GM21528 (cell line): ENCODE data around the gene ASB13.

Source experiments
- ATAC-seq: cut with Tn5 transposase; IDR thresholded peaks from one replicate; pipeline ENCODE4 v1.9.1; 2021; ENCODE audit warnings: mild to moderate bottlenecking, moderate library complexity; ENCODE audit not compliant: unreplicated experiment, low FRiP score

Gene ASB13

GRCh38 chr10:5670662-5671375, 4.4 kb upstream of the ASB13 start:
- ATAC-seq: no peak

- no peak for ATAC-seq
These were observed 3.2 kb upstream of the ASB13 start for GRCh38 chr10:5669604-5670003.

DNA sequence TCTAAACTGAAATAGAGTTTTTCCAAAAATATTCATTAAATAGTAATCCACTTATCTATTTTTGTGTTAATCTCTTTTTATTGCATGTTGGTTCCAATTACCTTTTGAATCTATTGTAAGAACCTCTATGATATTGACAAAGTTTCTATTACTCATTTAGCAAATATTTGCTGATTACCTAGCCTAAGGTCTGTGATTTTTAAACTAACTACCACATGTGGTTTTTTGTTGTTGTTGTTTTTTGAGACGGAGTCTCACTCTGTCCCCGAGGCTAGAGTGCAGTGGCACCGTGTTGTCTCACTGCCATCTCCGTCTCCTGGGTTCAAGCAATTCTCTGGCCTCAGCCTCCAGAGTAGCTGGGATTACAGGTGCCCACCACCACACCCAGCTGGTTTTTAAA, 2.0 kb upstream of the ASB13 start:
- ATAC-seq: no peak

GRCh38 chr10:5666841-5667630, 641 bp upstream of the ASB13 start:
- ATAC-seq: no peak

DNA sequence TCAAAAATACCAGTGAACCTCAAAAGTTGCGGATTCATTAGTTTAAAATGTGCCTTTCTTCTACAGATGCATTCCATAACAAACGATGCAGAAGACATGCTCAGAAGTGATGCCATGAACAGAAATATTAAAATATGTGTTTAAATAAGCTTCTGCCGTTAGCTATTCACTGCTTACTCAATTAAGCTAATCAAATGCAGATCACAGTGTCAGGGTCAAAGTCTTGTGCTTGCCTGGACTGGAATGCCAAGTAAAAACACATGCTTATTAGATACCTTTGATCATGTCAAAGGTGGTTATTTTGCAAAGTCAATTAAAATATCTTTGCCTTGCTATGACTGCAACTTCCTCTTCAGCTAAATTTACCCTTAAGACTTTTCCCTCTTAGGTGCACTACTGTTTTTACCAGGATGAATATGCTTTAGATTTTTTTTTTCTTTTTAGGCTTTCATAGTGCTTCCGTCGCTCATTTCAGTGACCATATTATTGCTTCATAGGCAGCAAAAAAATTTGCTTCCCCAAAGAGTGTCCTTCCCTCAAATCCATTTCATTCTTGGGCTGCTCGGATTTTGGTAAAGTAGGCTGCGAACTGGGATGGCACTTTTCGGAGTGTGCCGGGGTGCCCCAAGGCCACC, 905 bp downstream of the ASB13 start:
- no peak for ATAC-seq

DNA sequence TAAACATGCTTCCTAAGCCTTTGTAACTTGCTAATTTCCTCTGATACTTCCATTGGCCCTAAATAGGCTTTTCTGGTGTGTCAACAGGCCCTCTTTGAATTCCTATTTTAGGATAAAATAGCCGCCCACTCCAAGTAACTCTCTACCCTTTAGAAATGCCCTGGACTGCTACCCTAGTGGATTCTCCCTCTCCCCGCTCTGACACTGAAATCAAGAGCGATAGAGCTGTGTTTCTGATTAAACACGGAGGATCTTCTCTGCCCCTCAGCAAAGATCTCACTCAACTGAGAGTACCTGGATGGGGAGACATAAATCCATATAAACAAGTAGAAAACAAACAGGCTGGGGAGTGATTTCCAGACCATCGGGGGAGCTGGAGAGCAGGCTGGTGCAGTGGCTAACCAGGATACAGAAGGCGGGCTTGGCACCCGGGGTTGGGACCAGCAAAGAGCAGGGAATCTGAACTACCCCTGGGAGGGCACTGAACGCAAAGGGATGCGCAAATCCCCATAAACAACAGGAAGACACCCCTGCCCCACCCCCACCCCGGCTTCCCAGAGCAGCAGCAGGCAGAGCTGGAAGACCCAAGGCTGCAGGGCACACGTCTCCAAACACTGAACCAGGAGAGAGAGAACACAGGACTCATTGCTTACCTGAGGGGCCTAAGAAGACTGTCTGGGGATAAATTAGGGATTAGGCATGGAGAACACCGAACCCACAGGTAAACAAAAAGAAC, 2.5 kb downstream of the ASB13 start:
- no peak for ATAC-seq

DNA sequence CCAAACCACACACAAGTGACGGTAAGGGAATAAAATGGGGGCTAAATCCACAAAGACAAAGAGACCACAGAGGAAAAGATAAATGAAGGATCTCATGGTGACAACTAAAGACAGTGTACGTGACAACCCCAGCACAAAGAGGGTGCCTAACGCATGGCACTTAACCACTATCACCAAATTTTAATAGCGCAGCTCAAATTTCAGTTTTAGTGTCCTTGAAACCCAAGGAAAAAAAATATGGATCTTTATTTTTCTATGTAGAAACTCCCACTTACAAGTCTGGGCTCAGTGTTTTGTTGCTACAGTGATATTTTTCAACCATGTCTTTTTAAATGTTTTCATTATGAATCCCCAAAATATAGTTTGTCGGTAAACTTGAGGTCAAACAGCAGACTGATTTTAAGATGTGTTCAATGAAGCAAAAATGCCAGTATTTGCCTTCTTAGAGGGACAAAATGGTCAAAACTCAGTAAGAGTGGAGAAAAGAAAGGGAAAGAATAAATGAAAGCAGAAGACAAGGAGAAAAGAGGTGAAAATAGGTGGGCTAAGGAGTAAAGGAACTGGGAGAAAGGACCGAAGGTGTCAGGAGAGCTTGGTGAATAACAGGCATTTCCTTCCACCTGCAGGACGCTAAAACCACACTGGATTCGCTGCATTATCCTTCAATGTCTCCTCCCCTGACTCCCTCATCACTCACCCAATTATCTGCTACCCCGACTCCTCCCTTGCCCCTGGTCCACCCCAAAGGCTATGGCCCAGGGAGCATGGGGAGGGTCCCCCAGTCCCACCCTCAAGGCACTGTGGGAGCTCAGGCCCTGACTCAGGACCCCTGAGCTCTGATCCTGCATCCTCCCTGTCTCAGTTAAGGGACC, 3.5 kb downstream of the ASB13 start:
- ATAC-seq: no peak

- no peak for ATAC-seq
These were observed 5.4 kb downstream of the ASB13 start for GRCh38 chr10:5661043-5661442.

DNA sequence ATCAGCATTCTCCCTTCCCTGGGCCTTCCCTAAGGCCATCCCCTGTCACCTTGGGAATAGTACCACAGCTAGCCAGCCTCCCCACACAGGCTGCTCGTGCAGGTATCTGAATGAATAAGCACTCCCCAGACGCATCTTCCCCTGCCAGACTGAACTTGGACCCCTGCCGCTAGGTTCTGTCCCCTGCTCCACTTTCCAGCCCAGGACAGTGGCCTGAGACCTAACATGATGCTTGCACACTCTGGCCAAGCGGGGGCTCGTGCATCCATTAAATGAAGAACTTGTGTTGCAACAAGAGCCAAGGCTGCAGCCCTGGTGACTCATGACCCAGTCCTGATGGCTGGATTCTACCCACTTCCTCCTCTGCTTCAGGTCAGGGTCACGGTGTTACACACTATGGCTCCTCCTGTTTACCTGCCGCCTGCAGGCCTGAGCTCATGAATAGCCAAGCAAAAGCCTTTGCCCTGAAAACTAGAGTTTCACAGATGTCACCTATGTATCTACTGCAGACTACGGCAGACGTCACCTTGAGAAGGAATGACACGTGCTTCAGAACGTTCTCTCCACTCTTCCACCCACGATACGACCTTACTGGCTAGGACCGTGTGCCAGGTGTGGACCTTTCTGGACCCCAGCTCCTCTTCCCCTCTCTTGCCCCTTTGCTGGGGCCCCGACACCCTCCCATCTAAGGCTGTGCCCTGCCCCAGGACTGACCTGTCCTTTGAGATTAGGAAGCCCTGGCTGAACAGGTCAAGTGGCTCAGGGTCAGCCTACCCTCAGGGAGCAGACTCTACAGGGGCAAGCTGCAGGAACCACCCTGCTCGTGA, 6.5 kb downstream of the ASB13 start:
- no peak for ATAC-seq

- no peak for ATAC-seq
These were observed 7.3 kb downstream of the ASB13 start for GRCh38 chr10:5658871-5659618.

- ATAC-seq: no peak
These were observed 9.4 kb downstream of the ASB13 start for GRCh38 chr10:5656737-5657579.

GRCh38 chr10:5655121-5655520, 11.3 kb downstream of the ASB13 start:
- ATAC-seq: no peak

DNA sequence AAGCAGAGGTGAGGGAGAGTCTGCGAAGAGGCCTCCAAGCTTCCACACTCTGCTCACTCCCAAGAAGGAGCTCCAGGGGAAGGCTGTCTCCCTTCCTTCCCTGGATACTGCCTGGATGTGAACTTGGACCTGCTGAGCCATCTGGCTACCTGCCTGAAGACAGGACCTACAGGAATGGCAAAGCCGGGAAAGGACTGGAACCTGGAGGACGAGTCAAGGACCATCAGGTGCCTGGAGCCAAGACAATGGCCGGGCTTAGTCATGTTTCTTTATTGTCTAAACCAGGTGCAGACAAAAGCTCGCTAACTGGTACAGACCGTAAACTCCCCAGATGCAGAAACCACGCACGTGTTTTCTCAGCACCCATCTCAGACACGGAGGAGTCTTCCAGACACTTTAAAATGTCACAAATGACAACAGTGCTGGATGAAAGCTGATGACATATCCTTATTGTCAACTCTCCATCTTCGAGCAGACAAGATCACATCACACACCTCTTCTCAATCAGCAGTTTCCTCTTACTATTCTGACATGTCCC, 12.1 kb downstream of the ASB13 start:
- ATAC-seq: no peak

DNA sequence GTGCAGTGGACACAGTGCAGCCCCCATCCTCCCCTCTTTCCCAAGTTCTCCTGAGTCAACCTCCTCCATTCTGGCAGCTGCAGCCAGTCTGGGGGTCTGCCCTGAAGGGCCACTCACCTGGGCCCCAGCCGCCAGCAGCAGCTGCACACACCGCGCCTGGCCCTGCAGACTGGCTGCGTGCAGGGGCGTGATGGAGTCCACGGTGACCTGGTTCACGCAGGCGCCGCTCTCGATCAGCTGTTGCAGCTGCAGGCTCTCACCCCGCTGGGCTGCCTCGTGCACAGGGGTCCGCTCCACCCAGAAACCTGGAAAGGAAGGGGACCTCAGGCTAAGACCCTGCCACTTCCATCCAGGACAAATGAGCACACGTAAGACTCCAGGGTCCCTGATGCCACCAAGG, 13.6 kb downstream of the ASB13 start:
- no peak for ATAC-seq

DNA sequence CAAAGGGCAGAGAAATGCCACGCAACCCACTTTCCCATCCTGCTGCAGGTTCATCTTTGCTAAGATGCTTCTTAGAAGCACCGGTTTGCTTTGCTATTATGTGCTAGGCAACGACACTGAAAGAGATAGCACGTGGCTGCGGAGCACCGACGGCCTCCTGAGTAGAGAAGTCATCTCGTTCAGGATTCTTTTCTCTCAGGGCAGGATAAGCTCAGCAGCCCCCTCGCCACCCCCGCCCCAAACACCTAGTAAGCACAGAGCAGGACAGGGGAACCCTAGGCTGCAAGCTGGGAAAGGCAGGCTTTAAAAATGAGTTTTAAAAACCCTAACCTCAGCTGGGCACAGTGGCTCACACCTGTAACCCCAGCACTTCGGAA, 15.0 kb downstream of the ASB13 start:
- ATAC-seq: no peak

DNA sequence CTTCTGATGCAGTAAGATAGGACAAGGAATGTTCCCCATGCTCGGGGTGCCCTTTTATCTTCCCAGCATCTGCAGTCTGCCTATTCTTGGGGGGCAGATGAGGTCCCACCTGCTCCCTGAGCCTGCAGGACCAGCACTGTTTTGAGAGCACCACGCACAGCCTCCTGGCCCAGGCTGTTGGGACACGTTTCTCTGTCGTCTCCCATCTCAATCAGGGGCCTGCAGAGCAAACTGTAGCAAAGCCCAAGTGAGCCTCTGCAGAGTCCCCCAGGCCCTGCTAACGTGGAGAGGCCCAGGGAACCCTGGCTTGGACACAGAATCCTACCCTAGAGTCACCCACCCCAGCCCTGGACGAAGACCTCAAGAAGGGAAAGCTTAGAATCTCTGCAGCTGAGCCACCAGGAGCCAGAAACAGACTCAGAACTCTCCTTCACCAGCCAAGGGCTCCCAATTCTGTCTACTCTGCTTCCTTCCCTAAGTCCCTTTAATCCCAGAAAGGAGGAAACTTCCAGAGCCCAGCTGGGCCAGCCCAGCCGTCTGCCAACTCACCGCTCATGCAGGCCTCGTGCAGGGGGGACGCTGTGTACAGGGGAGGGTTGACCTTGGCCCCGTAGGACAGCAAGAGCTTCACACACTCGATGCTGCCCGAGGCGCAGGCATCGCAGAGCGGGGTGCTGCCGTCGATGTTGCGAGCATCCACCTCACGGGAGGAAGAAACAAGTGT, 15.6 kb downstream of the ASB13 start:
- no peak for ATAC-seq

GRCh38 chr10:5649746-5650145, 16.6 kb downstream of the ASB13 start:
- no peak for ATAC-seq
